ENCODE results near the gene IKBIP.

GRCh38 chr12:98679611-98680005 lies 35.0 kb upstream of the IKBIP start:
- no peak for TF ChIP-seq CTCF (IDR thresholded peaks at IDR 0.05)
- TF ChIP-seq EZH2 (IDR thresholded peaks at IDR 0.05; ENCODE audit: borderline replicate concordance, insufficient read depth, low read depth, low read length, poor library complexity, severe bottlenecking), result no peak

Measured in B cell (primary cell).